Vagina (tissue), 2 donors: Measurements from ENCODE around the gene PTPRM.

Source experiments
- POLR2A ChIP-seq, 2 donors: fragments of 450-650 bp; IDR thresholded peaks; one replicate each; pipeline ENCODE4 v1.6.1; 2017; ENCODE audit warnings: antibody characterized with exemption in 2 of 2, mild to moderate bottlenecking in 2 of 2, moderate library complexity in 2 of 2
- POLR2AphosphoS5 ChIP-seq, 2 donors: sonication (generic); formaldehyde crosslinking; IDR thresholded peaks; one replicate each; pipeline ENCODE4 v1.9.0; 2017; ENCODE audit warnings: antibody characterized with exemption in 2 of 2, mild to moderate bottlenecking in 2 of 2, low read depth in 1 of 2; ENCODE audit not compliant: insufficient read depth in 1 of 2
- TF ChIP-seq, protein P1 (sequence below), 3 experiments: fragments of 450-650 bp in 2 of 3; fragments of 200-600 bp in 1 of 3; sonication (generic) in 1 of 3; IDR thresholded peaks; one replicate each; pipeline ENCODE4 v1.5.1; 2017 to 2019; ENCODE audit warnings: antibody characterized with exemption in 3 of 3, mild to moderate bottlenecking in 2 of 3, moderate library complexity in 2 of 3

- TF ChIP-seq, protein P1, sequence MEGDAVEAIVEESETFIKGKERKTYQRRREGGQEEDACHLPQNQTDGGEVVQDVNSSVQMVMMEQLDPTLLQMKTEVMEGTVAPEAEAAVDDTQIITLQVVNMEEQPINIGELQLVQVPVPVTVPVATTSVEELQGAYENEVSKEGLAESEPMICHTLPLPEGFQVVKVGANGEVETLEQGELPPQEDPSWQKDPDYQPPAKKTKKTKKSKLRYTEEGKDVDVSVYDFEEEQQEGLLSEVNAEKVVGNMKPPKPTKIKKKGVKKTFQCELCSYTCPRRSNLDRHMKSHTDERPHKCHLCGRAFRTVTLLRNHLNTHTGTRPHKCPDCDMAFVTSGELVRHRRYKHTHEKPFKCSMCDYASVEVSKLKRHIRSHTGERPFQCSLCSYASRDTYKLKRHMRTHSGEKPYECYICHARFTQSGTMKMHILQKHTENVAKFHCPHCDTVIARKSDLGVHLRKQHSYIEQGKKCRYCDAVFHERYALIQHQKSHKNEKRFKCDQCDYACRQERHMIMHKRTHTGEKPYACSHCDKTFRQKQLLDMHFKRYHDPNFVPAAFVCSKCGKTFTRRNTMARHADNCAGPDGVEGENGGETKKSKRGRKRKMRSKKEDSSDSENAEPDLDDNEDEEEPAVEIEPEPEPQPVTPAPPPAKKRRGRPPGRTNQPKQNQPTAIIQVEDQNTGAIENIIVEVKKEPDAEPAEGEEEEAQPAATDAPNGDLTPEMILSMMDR (IDR thresholded peaks at IDR 0.05) = no peak
- no peak for TF ChIP-seq POLR2A (IDR thresholded peaks at IDR 0.05)
- TF ChIP-seq POLR2AphosphoS5 (IDR thresholded peaks at IDR 0.05; ENCODE audit: insufficient read depth in 1 of 2, low read depth in 1 of 2) = no peak
These were observed 641.6 kb downstream of the PTPRM start for GRCh38 chr18:8208716-8209115.
